ENCODE results near the gene HNRNPH3. TPM values are rescaled to one million over a fixed set of nuclear protein-coding genes. Genes with fewer than 3 reads are reported as not detected.

The HNRNPH3 gene
- polyA plus RNA-seq, 2 of the 4 experiments (the other 2 are of a cell fraction), result 210 to 354 TPM

GRCh38 chr10:68301790-68302502 lies 29.9 kb upstream of the HNRNPH3 start:
- no peak overlapping the region for H3K4me3 ChIP-seq
- H3K4me1 ChIP-seq, result peaks cover 31% of the 10 kb centered on the region
- WGBS (ENCODE audit: missing lambda C conversion rate), result 45% methylated on average over 6 of the region's 6 CpGs
- FAIRE-seq, result peak; percentile 61
- TF ChIP-seq SMC3 (IDR thresholded peaks at IDR 0.05) (peak; percentile 76), HOXB5 (CRISPR knock-in tag; IDR thresholded peaks at IDR 0.05) (peak; percentile 70; the same call in 1 of the 2 replicates), RCOR1 (IDR thresholded peaks at IDR 0.05; ENCODE audit: low read depth, low read length) (no peak), CTCF (IDR thresholded peaks at IDR 0.05) (peak; percentile 76), RAD21 (conservative IDR thresholded peaks at IDR 0.05 in 1 of 2, IDR thresholded peaks at IDR 0.05 in 1 of 2) (peak; percentile 82 to 85)
- peak; percentile 82 to 88; a peak in 5 of 6 replicates for ATAC-seq
- H3K27ac ChIP-seq, result no peak overlapping the region
- POLR2A ChIA-PET, result interaction anchor here (1.3 kb wide), 1 partner anchor 71 kb away, joined by 3 read pairs; the partner anchor contains the start of gene ATOH7
- peak; percentile 53 to 72 for DNase-seq (ENCODE audit: low read depth in 1 of 2, low spot score in 1 of 2)
- no peaks in the 10 kb centered on the region for H3K9me3 ChIP-seq
- CTCF ChIA-PET, result interaction anchor here (0.6 to 5.1 kb wide), 58 partner anchors 9 to 895 kb away, joined by 3 to 72 read pairs (median 5); partner anchors contain the start of genes ATOH7 and PBLD
- H3K4me2 ChIP-seq, result peak overlapping the region; percentile 43; the same call in 2 of the 3 replicates

- POLR2A ChIA-PET, result interaction anchor here (1.3 kb wide), 1 partner anchor 71 kb away, joined by 3 read pairs; the partner anchor contains the start of gene ATOH7
- Histone ChIP-seq H3K9me3 (no peaks in the 10 kb centered on the region), H3K27ac (no peak overlapping the region), H3K4me1 (peaks cover 35% of the 10 kb centered on the region), H3K4me3 (no peak overlapping the region), H3K4me2 (no peak overlapping the region)
- TF ChIP-seq EHF (CRISPR knock-in tag; IDR thresholded peaks at IDR 0.05), result no peak
- TF ChIP-seq EHMT2 (IDR thresholded peaks at IDR 0.05; ENCODE audit: low read depth), result no peak
- no peak for TF ChIP-seq HOXB13 (CRISPR knock-in tag; IDR thresholded peaks at IDR 0.05; ENCODE audit: low read depth)
- TF ChIP-seq TP53 (CRISPR knock-in tag; IDR thresholded peaks at IDR 0.05), result no peak
- 0 out of 2 replicates have a peak, but pooled peaks have one; percentile 4 for TF ChIP-seq HOXB5 (CRISPR knock-in tag; IDR thresholded peaks at IDR 0.05)
- no peak for TF ChIP-seq ZSCAN20 (CRISPR knock-in tag; IDR thresholded peaks at IDR 0.05)
- ATAC-seq (peak in 1 of 2 experiments; percentile 49; a peak in 3 of 6 replicates), DNase-seq (ENCODE audit: low read depth in 1 of 2, low spot score in 1 of 2) (no peak), FAIRE-seq (no peak)
- CTCF ChIA-PET, result interaction anchor here (0.6 to 5.1 kb wide), 39 partner anchors 8 to 894 kb away, joined by 3 to 72 read pairs (median 5); partner anchors contain the start of gene PBLD
- WGBS (ENCODE audit: missing lambda C conversion rate), result 5% methylated on average over 2 of the region's 2 CpGs
These were observed 29.4 kb upstream of the HNRNPH3 start for GRCh38 chr10:68302503-68302823.

- POLR2A ChIA-PET, result interaction anchor here (1.3 kb wide), 1 partner anchor 72 kb away, joined by 3 read pairs; the partner anchor contains the start of gene ATOH7
- Histone ChIP-seq H3K4me3 (no peak overlapping the region), H3K4me2 (no peak overlapping the region), H3K9me3 (no peaks in the 10 kb centered on the region), H3K27ac (no peak overlapping the region), H3K4me1 (peaks cover 35% of the 10 kb centered on the region)
- FAIRE-seq (no peak), ATAC-seq (no peak), DNase-seq (ENCODE audit: low read depth in 1 of 2, low spot score in 1 of 2) (no peak)
- TF ChIP-seq MYC (IDR thresholded peaks at IDR 0.05; ENCODE audit: borderline replicate concordance, low read length) (no peak), EHF (CRISPR knock-in tag; IDR thresholded peaks at IDR 0.05) (no peak)
- CTCF ChIA-PET, result interaction anchor here (0.6 to 5.1 kb wide), 28 partner anchors 8 to 514 kb away, joined by 3 to 72 read pairs (median 5); partner anchors contain the start of gene PBLD
- 65% methylated on average over 5 of the region's 5 CpGs for WGBS (ENCODE audit: missing lambda C conversion rate)
These were observed 29.0 kb upstream of the HNRNPH3 start for GRCh38 chr10:68302871-68303270.

GRCh38 chr10:68303849-68304412 lies 27.9 kb upstream of the HNRNPH3 start:
- Histone ChIP-seq H3K27ac (no peak overlapping the region), H3K4me1 (peaks cover 40% of the 10 kb centered on the region), H3K4me3 (no peak overlapping the region), H3K4me2 (peak overlapping the region; percentile 44; the same call in 2 of the 3 replicates), H3K9me3 (no peaks in the 10 kb centered on the region)
- whole genome bisulfite sequencing (ENCODE audit: missing lambda C conversion rate), result 48% methylated on average over 7 of the region's 7 CpGs
- FAIRE-seq (no peak), DNase-seq (ENCODE audit: low read depth in 1 of 2, low spot score in 1 of 2) (no peak), ATAC-seq (no peak)
- ChIA-PET POLR2A (no interaction called here), CTCF (interaction anchor here (0.7 to 5.1 kb wide), 8 partner anchors 9 to 449 kb away, joined by 3 to 72 read pairs (median 6); partner anchors contain the start of gene RUFY2)
- TF ChIP-seq CEBPB (IDR thresholded peaks at IDR 0.05) (no peak), CTCF (IDR thresholded peaks at IDR 0.05) (no peak), ESRRA (IDR thresholded peaks at IDR 0.05; ENCODE audit: borderline replicate concordance, low read length) (no peak), TFCP2L1 (CRISPR knock-in tag; IDR thresholded peaks at IDR 0.05) (no peak), HES2 (IDR thresholded peaks at IDR 0.05) (no peak), ZNF302 (CRISPR knock-in tag; IDR thresholded peaks at IDR 0.05) (no peak), BHLHE40 (IDR thresholded peaks at IDR 0.05; ENCODE audit: low read depth, low read length) (no peak), HOXA7 (CRISPR knock-in tag; IDR thresholded peaks at IDR 0.05) (no peak), RARB (CRISPR knock-in tag; IDR thresholded peaks at IDR 0.05) (no peak), FOXS1 (CRISPR knock-in tag; IDR thresholded peaks at IDR 0.05) (no peak), HDAC2 (IDR thresholded peaks at IDR 0.05) (no peak), ZFP36 (IDR thresholded peaks at IDR 0.05; ENCODE audit: borderline replicate concordance, partially characterized antibody) (no peak), E2F6 (IDR thresholded peaks at IDR 0.05; ENCODE audit: borderline replicate concordance, low read depth) (no peak), CBX2 (IDR thresholded peaks at IDR 0.05; ENCODE audit: borderline replicate concordance, low read depth) (no peak)

Measured in A549 (cell line).